NCI-H2029 treated with DMSO at 0.1 percent for 48 hours (cell line): ENCODE measurements around the gene PAPOLA.
"Not testable (repeated sequence)": the region's sequence is repeated elsewhere in the genome, so short reads cannot be mapped to it uniquely, and the experiment has no call there.

Source experiments
- DNase-seq: peaks from one replicate; lab custom pipeline; 2025; lab: John Stamatoyannopoulos, UW

PAPOLA gene

GRCh38 chr14:96502621-96503305 is 581 bp downstream of the PAPOLA start:
- DNase-seq, result no peak

GRCh38 chr14:96503306-96503679 is 1.1 kb downstream of the PAPOLA start:
- no peak for DNase-seq

GRCh38 chr14:96504353-96504752 is 2.2 kb downstream of the PAPOLA start:
- DNase-seq, result not testable (repeated sequence)

GRCh38 chr14:96507723-96508122 is 5.5 kb downstream of the PAPOLA start:
- DNase-seq, result no peak

- DNase-seq, result no peak
Observed at GRCh38 chr14:96508900-96509299, 6.7 kb downstream of the PAPOLA start.

GRCh38 chr14:96509457-96510090 is 7.4 kb downstream of the PAPOLA start:
- DNase-seq, result no peak

- DNase-seq, result no peak
Observed at GRCh38 chr14:96511146-96511545, 9.0 kb downstream of the PAPOLA start.

- no peak for DNase-seq
Observed at GRCh38 chr14:96511667-96512066, 9.5 kb downstream of the PAPOLA start.

- DNase-seq, result no peak
Observed at GRCh38 chr14:96512122-96512521, 9.9 kb downstream of the PAPOLA start.

- no peak for DNase-seq
Observed at GRCh38 chr14:96512602-96513397, 10.6 kb downstream of the PAPOLA start.

GRCh38 chr14:96514694-96515093 is 12.5 kb downstream of the PAPOLA start:
- no peak for DNase-seq

GRCh38 chr14:96515731-96516130 is 13.5 kb downstream of the PAPOLA start:
- DNase-seq, result no peak

GRCh38 chr14:96516351-96516750 is 14.2 kb downstream of the PAPOLA start:
- no peak for DNase-seq

- DNase-seq, result no peak
Observed at GRCh38 chr14:96519970-96520369, 17.8 kb downstream of the PAPOLA start.

GRCh38 chr14:96525452-96525851 is 23.3 kb downstream of the PAPOLA start:
- DNase-seq, result no peak

- DNase-seq, result no peak
Observed at GRCh38 chr14:96532632-96533031, 30.4 kb downstream of the PAPOLA start.

- no peak for DNase-seq
Observed at GRCh38 chr14:96536807-96537206, 34.6 kb downstream of the PAPOLA start.

- DNase-seq, result no peak
Observed at GRCh38 chr14:96538097-96538989, 36.2 kb downstream of the PAPOLA start.

GRCh38 chr14:96538990-96539317 is 36.8 kb downstream of the PAPOLA start:
- no peak for DNase-seq

GRCh38 chr14:96554315-96554910 is 52.2 kb downstream of the PAPOLA start:
- DNase-seq, result no peak

- DNase-seq, result no peak
Observed at GRCh38 chr14:96559571-96559970, 57.4 kb downstream of the PAPOLA start.

- no peak for DNase-seq
Observed at GRCh38 chr14:96564389-96564788, 62.2 kb downstream of the PAPOLA start.
